Suprapubic skin (tissue), 3 donors: ENCODE measurements around the gene EGLN3.

Source experiments
- POLR2A ChIP-seq, 2 donors: fragments of 450-650 bp; IDR thresholded peaks; one replicate each; pipeline ENCODE4 v1.6.1; 2017; ENCODE audit warnings: antibody characterized with exemption in 2 of 2, mild to moderate bottlenecking in 2 of 2, moderate library complexity in 2 of 2
- TF ChIP-seq, protein P1 (sequence below), 2 donors: fragments of 200-600 bp in 1 of 2; fragments of 450-650 bp in 1 of 2; sonication (generic) in 1 of 2; IDR thresholded peaks; one replicate each; pipeline ENCODE4 v1.5.1; 2016 to 2019; ENCODE audit warnings: antibody characterized with exemption in 2 of 2, mild to moderate bottlenecking in 1 of 2, moderate library complexity in 1 of 2

DNA sequence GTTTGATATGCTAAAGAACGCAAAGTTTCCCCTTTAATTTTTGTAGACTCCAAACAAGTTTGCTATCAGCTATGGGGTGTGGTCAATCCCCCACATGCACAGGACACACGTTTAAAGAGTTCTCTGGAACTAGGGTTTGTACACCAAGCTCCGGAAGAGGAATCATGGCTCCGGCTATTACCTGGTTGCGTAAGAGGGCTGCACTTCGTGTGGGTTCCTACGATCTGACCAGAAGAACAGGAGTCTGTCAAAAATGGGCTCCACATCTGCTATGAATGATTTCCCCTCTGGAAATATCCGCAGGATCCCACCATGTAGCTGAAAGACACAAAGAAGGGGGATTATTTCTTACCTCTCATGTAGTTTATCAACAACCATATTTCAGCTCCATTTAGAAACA lies 22.0 kb downstream of the EGLN3 start:
- no peak for TF ChIP-seq POLR2A (IDR thresholded peaks at IDR 0.05)
- TF ChIP-seq, protein P1, sequence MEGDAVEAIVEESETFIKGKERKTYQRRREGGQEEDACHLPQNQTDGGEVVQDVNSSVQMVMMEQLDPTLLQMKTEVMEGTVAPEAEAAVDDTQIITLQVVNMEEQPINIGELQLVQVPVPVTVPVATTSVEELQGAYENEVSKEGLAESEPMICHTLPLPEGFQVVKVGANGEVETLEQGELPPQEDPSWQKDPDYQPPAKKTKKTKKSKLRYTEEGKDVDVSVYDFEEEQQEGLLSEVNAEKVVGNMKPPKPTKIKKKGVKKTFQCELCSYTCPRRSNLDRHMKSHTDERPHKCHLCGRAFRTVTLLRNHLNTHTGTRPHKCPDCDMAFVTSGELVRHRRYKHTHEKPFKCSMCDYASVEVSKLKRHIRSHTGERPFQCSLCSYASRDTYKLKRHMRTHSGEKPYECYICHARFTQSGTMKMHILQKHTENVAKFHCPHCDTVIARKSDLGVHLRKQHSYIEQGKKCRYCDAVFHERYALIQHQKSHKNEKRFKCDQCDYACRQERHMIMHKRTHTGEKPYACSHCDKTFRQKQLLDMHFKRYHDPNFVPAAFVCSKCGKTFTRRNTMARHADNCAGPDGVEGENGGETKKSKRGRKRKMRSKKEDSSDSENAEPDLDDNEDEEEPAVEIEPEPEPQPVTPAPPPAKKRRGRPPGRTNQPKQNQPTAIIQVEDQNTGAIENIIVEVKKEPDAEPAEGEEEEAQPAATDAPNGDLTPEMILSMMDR (IDR thresholded peaks at IDR 0.05) = no peak
